Stimulated activated CD8-positive, alpha-beta memory T cell treated with anti-CD3 and anti-CD28 coated beads, Interleukin-12 subunit alpha, Interleukin-12 subunit beta, amount 100 ng/mL, for 24 hours (primary cell): ENCODE data around the gene KCNG3.

Source experiments
- DNase-seq: peaks from one replicate; pipeline ENCODE4 v3.0.0-alpha.2; 2020; ENCODE audit errors: extremely low read depth

Gene KCNG3, protein sequence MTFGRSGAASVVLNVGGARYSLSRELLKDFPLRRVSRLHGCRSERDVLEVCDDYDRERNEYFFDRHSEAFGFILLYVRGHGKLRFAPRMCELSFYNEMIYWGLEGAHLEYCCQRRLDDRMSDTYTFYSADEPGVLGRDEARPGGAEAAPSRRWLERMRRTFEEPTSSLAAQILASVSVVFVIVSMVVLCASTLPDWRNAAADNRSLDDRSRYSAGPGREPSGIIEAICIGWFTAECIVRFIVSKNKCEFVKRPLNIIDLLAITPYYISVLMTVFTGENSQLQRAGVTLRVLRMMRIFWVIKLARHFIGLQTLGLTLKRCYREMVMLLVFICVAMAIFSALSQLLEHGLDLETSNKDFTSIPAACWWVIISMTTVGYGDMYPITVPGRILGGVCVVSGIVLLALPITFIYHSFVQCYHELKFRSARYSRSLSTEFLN

DNA sequence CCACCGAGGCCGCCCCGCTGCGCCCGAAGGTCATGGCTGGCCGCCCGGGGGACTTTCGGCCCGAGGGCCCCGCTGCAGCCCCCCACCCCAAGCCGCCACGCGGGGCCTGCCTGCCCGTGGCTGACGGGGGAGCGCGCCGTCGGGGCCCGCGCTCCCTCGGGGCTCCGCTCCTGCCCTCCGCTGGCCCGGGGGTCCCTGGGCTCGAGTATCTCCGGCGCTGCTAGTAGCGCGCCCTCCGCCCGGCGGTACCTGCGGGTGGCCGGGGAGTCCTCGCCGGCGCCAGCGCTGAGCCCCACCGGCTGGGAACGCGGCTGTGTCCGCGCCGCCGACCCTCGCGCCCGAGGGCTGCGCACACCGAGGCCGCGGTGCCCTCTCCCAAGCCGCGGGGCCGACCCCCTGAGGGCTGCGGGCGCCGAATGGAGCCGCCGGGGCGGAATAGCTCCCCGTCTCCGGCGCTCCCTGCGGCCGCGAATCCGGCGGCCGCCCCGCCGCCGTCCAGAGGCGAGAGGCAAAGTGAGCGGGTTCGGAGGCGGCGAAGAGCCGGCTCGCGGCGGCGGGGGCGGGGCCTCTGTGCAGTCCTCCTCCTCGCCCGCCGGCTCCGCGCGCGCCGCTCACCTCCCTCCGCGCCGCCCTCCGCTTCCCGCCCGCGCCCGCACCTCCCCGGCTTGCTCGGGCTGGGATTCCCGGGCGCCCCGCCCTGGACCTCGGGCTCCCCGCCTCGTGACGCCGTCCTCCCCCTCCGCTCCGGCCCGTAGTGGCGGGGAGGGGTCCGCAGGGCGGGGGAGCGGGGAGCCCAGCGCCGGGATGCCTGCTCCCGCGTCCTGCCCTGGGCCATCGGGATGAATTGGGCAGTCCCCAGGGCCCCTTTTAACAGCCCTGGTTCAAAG lies at the start of gene KCNG3:
Gene KCNG3 (minus strand): TSS at position 515 of the 887 bp plus-strand sequence. CDS start 481 bp downstream, at position 34.
- peak; percentile 37 for DNase-seq

DNA sequence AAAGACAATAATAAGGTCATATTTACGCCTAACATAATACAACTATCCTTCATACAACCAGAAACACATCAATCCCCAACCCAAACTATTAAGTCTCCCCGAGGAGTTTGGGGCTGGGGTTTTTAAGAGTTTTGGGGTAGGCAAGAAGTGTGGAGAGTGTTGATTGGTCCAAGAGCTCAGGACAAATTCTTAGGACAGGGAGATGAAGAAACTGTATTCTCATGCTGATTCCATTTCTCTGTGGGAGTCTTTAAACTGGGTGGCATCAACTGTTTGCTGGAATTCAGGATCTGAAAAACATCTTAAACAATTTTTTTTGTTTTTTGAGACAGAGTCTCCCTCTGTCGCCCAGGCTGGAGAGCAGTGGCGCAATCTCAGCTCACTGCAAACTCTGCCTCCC lies 49.1 kb upstream of the KCNG3 start:
- no peak for DNase-seq

DNA sequence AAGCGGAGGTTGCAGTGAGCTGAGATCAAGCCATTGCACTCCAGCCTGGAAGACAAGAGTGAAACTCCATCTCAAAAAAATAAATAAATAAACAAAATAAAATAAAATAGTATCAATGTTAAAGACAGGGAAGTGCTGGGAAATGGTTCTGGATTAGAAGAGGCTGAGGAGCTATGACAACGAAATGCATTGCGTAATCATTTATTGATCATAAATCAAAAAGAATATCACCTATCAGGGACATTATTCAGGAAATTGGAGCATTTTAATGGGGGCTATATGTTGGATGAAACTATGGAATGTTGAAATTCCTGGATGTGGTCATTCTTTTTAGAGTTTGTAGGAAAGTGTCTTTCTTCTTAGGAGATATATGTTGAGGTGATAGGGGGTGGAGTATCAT lies 43.7 kb upstream of the KCNG3 start:
- no peak for DNase-seq

DNA sequence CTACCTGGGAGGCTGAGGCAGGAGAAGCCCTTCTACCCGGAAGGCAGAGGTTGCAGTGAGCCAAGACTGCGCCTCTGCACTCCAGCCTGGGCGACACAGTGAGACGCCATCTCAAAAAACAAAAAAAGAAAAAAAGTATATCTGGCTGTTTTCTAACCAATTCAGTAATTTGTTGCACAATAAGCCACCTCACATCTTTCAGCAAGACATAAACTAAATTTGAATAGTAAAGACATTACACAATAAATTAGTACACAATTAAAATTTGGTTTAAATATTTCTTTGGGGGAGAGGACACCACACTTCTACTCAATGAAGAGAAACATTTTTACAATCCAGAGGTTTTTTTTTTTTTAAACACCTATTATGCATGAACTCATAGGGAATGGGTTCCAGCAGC lies 38.6 kb upstream of the KCNG3 start:
- no peak for DNase-seq

DNA sequence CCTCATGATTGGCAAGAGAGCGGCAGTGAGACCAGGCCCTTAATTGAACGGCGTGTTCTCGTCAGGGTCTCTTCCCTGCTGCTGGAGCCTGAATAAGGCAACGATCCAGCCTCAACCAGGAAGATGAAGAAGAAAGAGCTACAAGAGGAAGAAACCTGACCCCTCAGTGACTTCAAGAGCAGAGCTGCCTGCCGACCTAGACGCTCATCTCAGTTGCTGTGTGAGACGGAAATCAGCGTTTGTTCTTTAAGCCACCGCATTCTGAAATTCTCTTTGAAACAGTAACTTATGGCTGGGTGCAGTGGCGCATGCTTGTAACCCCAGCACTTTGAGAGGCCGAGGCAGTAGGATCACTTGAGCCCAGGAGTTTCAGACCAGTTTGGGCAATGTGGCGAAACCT lies 29.6 kb upstream of the KCNG3 start:
- no peak for DNase-seq

DNA sequence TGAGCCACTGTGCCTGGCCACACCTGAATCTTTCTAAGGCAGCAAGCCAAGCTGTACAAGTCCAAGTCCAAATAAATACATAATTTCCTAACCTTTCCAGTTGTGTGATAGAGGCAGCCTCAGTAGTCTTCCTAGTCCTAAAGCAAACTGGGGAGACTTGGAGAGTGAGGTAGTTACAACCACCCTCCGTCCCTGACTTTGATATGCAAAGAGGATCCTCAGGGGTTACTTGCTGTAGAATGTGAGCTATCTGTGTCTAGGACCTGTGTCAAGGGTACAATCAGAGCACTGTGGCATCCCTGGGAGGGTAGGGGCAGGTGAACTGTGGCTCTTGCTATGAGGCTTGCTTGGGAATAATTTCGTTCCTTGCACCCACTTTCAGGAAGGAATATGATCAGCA lies 28.3 kb upstream of the KCNG3 start:
- DNase-seq, result no peak

DNA sequence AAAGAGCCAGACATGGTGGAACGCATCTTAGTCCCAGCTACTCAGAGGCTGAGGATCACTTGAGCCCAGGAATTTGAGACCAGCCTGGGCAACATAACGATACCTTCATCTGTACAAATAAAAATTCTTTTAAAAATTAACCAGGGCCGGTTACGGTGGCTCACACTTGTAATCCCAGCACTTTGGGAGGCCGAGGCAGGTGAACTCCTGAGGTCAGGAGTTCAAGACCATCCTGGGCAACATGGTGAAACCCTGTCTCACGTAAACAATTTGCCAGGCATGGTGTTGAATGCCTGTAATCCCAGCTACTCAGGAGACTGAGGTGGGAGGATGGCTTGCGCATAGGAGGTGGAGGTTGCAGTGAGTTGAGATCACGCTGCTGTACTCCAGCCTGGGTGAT lies 25.8 kb upstream of the KCNG3 start:
- DNase-seq, result no peak

DNA sequence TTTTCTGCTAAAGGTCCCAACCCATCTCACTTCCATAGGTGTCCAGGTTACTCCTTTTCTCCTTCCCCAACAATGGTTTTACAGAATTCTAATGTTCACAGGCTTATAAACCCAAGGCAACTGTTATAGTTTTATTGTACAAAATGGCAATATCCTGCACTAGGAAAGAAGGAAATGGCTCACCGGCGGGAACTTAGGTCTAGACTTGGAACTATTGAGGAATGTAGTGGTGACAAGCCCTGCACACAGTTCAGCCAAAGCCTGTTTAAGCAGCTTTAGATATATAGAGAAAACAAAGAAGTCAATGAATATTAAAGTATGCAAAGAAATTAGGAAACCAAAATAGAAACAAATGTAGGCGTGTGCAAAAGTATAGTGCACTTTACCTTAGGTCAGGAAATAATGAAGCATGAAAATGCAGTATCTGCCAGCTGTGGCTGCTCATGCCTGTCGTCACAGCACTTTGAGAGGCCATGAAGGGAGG lies 22.7 kb upstream of the KCNG3 start:
- no peak for DNase-seq

DNA sequence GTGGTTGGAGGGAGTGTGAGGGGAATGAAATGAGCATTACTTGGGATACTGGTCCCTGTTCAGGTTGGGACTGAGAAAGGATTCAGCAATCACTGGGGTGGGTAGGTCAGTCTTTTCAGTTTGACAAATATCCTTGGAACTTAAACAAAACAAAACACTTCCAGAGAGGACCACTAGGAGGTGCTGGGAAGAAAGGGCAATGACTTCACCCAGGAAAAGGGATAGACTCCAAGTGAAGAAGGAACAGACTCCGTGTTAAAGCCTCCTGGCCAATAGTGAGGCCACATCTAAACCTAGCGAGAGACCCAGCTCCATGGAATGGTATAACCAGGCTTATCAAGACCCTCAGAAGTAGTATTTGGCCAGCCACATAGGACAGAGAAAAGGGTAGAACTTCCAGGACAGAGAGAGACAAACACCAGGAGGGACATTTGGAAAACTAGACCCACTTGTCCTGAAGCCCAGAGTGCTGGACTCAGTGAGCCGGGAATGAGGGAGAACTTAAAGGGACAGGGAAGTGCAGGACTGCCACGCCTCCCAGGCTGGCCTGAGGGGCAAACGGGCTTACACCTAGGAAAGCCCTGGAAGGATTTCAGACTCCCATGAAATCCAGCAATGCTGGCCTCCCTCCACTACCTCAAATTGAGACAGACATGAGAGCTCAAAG lies 19.6 kb upstream of the KCNG3 start:
- no peak for DNase-seq

DNA sequence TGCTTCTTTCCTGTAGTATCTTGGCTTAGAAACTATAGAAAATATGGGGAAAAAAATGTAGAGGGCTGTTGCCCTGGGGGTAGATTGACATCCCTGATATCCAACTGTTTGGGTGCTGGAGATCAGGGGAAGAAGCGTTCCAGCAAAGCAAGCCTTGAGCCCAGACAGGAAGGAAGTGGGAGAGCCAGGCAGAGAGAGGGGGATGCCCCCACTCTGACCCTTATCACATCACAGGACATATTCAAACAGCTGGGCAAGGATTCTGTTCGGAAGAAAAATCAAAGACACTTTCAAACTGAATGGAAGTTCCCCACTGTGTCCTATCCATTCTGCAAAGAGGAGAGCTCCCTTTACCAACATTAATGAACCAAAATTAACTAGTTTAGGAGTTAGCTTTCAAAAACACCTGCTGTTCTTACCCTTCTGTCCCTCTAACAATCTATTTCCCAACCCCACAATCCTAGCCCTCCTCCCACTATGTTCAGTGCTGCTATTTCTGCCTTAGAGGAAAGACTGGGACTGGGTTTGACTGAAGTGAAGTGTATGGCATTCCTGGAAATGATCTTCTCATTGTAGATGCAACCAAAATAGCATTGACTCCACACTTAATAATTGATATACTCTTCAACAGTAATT lies 16.9 kb upstream of the KCNG3 start:
- no peak for DNase-seq

DNA sequence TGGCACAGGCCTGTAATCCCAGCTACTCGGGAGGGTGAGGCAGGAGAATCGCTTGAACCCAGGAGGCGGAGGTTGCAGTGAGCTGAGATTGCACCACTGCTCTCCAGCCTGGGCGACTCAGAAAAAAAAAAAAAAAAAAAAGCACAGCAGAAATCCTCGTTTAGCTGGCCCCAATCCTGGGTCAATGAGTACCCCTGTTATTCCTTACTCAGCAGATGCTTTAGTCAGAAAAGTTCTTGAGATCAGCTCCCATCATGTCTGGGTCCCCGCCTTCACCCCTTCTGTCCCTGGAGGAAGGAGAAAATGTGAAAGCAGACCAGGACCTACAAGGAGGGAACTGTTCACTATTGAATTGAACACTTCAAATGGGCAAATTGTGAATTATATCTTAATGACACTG lies 16.4 kb upstream of the KCNG3 start:
- DNase-seq, result no peak

DNA sequence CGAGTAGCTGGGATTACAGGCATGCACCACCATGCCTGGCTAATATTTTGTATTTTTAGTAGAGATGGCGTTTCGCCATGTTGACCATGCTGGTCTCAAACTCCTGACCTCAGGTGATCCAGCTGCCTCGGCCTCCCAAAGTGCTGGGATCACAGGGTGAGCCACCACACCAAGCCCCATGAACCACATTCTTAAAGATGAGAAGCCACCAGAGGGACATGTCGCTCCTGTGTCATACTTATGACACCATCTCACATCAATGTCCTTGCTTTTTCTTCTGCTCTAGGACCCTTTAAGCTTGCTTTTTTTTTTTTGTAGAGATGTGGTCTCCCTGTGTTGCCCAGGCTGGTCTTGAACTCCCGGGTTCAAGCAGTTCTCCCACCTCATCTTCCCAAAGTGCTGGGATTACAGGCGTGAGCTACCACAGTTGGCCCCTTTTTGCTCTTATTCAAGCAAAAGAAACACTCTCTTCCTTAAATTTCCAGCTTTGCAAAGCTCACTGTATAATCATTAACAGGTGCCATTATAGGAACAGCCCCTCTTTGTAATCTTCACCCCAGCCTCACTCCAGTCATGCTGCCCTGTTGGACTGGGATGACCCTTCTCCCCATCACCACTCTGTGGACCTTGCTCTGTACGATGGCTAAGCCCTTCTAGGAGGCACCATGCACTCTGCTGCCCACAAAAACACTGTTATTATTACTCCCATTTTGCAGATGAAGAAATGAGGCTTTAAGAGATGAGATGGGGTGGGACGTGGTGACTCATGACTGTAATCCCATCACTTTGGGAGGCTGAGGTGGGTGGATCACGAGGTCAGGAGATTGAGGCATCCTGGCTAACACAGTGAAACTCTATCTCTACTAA lies 10.8 kb upstream of the KCNG3 start:
- no peak for DNase-seq

DNA sequence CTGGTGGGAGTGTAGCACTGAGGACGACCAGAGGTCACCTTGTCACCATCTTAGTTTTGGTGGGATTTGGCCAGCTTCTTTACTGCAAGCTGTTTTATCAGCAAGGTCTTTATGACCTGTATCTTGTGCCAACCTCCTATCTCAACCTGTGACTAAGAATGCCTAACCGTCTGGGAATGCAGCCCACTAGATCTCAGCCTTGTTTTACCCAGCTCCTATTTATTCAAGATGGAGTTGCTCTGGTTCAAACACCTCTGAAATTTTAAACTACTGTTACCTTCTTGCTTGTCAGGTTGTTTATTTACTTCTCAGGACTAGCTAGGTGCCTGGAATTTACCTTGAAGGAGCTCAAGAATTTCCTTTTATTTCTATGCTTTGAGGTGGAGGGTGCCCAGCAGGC lies 9.5 kb upstream of the KCNG3 start:
- no peak for DNase-seq

DNA sequence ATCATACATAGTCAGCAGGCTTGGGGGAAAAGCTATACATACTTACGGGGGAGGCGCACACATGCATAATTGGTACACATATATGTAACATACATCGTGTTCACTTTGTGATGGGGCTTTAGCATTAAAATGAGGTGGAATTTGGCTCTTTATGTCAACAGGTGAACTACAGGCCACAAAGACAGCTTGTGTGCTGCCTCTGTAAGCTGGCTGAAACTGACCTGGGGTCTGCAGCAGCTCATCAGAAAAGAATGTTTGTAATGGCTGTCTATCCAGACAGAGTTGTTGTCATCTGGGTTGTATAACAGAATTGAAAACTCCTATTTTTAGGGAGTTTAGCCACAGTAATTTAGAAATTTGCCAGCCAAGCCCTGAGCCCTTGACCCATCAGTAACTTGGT lies 4.7 kb upstream of the KCNG3 start:
- no peak for DNase-seq

DNA sequence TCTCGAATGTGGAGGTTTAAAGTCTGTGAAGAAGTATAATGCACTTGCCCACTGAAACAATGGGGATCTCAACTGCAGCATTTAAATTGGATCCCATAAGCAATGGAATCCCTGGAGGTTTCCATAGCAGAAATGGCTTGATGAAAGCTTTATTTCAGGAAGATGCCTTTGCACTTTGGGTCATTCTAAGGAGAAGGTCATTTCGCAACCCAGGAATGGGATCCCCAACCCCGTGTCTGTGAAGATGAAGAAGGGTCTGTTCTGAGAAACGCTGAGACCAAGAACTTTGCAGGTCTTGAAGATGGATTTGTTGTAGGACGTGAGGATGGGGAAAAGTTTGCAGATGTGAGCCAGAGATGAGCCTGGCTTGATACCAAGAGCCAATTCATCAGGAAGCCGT lies 1.8 kb upstream of the KCNG3 start:
- DNase-seq, result no peak

DNA sequence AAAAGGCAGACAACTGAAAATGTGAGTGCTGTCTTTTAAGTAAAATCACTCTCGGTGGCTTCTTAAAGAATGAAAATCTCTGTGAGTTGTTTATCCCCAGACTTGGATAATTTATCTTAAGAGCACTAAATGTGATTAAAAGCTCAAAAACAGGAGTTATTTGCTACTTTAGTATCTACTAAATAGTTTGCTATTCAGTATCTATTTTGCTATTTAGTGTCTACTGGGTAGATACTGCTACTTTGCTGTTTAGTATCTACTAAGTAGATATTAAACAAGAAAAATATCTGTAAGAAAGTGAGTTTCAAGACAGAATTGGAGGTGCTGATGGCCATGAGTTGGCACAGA lies 1.4 kb upstream of the KCNG3 start:
- no peak for DNase-seq

DNA sequence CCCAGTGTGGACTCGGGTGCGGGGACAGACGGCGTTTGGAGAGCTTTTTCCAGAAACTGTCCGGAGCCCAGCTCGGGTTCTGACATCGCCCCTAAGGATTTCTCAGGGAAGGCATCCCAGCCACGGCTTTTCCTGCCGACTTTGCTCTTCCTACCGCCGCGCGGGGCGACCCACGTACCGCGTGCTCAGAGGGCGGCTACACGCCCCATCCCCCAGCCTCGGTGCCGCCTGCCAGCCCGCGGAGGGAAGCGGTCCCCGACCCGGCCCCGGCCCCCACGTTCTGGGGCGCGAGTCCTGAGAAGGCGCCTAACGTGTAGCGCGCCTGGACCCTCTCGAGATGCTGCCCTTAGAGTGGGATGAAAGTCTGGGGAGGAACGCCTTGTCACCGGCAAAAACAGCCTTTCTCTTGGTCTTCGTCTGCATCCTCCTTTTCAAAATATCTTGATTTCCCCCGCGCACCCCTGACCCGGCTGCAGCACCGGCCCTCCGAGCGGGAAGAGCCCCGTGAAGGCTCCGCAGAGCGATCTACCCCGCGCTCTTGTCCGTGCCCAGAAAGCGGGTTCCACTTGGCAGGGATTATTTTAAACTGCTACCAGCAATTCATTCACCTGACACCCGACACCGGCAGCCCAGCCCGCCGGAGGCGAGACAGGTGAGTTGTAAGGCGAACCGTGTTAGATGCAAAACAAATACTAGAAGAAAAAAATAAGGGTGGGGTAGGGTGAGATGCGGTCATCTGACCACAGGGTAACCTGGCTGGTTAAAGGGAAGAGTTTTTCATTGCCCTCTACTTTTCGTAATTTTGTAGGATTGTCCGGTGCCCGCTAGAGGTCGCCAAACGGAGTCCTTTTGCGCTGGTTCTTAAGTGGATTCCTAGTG lies 812 bp upstream of the KCNG3 start:
- peak; percentile 25 for DNase-seq

DNA sequence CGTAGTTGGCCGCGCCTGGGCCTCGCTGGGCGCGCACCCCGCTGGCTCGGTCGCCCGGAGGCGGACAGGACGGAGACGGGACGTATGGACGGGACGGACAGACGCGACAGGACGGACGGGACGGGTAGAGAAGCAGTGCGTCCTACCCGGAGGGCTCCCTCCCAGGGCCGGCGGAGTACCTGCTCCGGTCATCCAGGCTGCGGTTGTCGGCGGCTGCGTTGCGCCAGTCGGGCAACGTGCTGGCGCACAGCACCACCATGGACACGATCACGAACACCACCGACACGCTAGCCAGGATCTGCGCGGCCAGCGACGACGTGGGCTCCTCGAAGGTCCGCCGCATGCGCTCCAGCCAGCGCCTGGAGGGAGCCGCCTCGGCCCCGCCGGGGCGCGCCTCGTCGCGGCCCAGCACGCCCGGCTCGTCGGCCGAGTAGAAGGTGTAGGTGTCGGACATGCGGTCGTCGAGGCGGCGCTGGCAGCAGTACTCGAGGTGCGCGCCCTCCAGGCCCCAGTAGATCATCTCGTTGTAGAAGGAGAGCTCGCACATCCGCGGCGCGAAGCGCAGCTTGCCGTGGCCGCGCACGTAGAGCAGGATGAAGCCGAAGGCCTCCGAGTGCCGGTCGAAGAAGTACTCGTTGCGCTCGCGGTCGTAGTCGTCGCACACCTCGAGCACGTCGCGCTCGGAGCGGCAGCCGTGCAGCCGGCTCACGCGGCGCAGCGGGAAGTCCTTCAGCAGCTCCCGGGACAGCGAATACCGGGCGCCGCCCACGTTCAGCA lies 903 bp downstream of the KCNG3 start:
- no peak for DNase-seq

DNA sequence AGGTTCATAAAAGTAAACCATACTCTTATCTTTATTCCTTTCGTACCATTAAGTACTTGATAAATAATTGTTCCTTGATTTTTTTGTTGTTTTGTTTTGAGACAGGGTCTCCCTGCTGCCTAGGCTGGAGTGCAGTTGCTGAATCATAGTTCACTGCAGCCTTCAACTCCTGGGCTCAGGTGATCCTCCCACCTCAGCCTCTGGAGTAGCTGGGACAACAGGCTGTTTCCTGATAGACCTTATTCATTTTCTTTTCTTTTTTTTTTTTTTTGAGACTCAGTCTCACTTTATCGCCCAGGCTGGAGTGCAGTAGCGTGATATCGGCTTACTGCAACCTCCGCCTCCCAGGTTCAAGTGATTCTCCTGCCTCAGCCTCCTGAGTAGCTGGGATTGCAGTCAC lies 5.5 kb downstream of the KCNG3 start:
- DNase-seq, result no peak
